HEK293 (cell line): ENCODE data around the gene ARL13B.
"Not testable (repeated sequence)": the region's sequence is repeated elsewhere in the genome, so short reads cannot be mapped to it uniquely, and the experiment has no call there.

Source experiments
- CTCF ChIP-seq: fragments of 450-650 bp; formaldehyde crosslinking; IDR thresholded peaks from 2 replicates; pipeline ENCODE4 v1.5.1; 2016; ENCODE audit warnings: missing biosample characterization, missing genetic modification characterization
- KLF16 ChIP-seq: fragments of 450-650 bp; formaldehyde crosslinking; IDR thresholded peaks from 2 replicates; pipeline ENCODE4 v1.5.1; 2017; ENCODE audit warnings: missing biosample characterization, missing genetic modification characterization
- ZBTB8A ChIP-seq: fragments of 450-650 bp; formaldehyde crosslinking; IDR thresholded peaks from 2 replicates; pipeline ENCODE4 v1.5.1; 2016; ENCODE audit warnings: missing biosample characterization, missing genetic modification characterization
- ZNF184 ChIP-seq: fragments of 450-650 bp; IDR thresholded peaks from 2 replicates; pipeline ENCODE4 v1.5.1; 2018; ENCODE audit warnings: missing biosample characterization, mild to moderate bottlenecking, missing genetic modification characterization
- ZNF624 ChIP-seq: fragments of 450-650 bp; formaldehyde crosslinking; IDR thresholded peaks from 2 replicates; pipeline ENCODE4 v1.5.1; 2017; ENCODE audit warnings: missing biosample characterization, missing genetic modification characterization

GRCh38 chr3:93949958-93950357 lies 30.0 kb upstream of the ARL13B start:
- TF ChIP-seq CTCF (tag by site-specific recombination); ZNF624; KLF16; ZBTB8A (tag by site-specific recombination); ZNF184 (tag by site-specific recombination): not testable (repeated sequence)
